GM19351 (cell line): ENCODE data around the gene SLCO2A1.

ENCODE experiments used
- ATAC-seq: cut with Tn5 transposase; IDR thresholded peaks from one replicate; pipeline ENCODE4 v1.9.1; 2021; ENCODE audit warnings: mild to moderate bottlenecking, moderate library complexity; ENCODE audit not compliant: unreplicated experiment

Gene SLCO2A1

GRCh38 chr3:133887803-133888703 lies 141.7 kb downstream of the SLCO2A1 start:
- no peak for ATAC-seq

- ATAC-seq, result no peak
Measured at GRCh38 chr3:133887074-133887802, 142.5 kb downstream of the SLCO2A1 start.

- ATAC-seq, result no peak
Measured at GRCh38 chr3:133886031-133886722, 143.5 kb downstream of the SLCO2A1 start.

GRCh38 chr3:133884887-133885711 lies 144.6 kb downstream of the SLCO2A1 start:
- ATAC-seq, result no peak

- ATAC-seq, result no peak
Measured at GRCh38 chr3:133884054-133884886, 145.5 kb downstream of the SLCO2A1 start.

GRCh38 chr3:133883641-133884040 lies 146.1 kb downstream of the SLCO2A1 start:
- no peak for ATAC-seq

- no peak for ATAC-seq
Measured at GRCh38 chr3:133882986-133883586, 146.6 kb downstream of the SLCO2A1 start.

GRCh38 chr3:133881939-133882825 lies 147.5 kb downstream of the SLCO2A1 start:
- no peak for ATAC-seq

GRCh38 chr3:133881492-133881891 lies 148.2 kb downstream of the SLCO2A1 start:
- ATAC-seq, result peak; percentile 40

- no peak for ATAC-seq
Measured at GRCh38 chr3:133880886-133881455, 148.8 kb downstream of the SLCO2A1 start.

- peak; percentile 67 for ATAC-seq
Measured at GRCh38 chr3:133880287-133880686, 149.4 kb downstream of the SLCO2A1 start.

GRCh38 chr3:133878518-133878917 lies 151.2 kb downstream of the SLCO2A1 start:
- no peak for ATAC-seq
